Posterior cingulate gyrus (tissue), 11 donors: ENCODE results near the gene DDX1.

Source experiments
- DNase-seq, 10 donors: peaks; one replicate each; pipeline versions ENCODE4 v3.0.0 to v3.0.0-alpha.2; 2020 to 2021; ENCODE audit warnings: mixed read lengths in 3 of 10
- intact Hi-C: fragments of 100-400 bp; cut with DNase I; formaldehyde crosslinking; loops from one replicate; pipeline ENCODE4 v1.15.1; 2023

Gene DDX1

DNA sequence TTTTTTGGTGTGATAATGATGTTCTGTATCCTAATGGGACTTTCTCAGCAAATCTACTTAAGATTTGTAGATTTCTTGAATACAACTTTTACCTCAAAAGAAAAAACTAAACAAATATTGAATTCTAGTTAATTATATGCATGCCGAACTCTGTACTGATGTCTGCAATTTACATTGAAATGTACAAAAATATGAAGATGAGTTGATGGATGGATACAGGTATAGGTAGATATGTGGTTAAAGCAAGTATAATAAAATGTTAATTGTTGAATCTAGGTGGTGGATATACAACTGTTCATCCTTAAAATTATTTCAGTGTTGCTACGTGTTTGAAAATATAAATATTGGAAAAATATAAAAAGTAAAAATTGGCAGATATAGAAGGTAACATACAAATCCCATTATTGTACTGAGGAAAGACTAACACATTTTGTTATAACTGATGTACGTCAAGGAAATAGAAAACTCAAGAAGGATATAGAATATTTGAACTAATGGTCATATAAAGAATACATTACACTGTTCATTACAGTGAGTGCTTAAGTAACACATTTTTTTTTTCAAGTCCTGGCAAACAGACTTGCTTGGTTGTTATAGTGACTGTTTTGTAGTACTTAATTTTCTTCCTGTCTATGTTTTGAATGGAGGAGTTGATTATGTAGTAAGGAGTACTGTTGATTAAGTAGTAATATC is 33.8 kb downstream of the DDX1 start:
- intact Hi-C loops: no loop called here
- DNase-seq: no peak

DNA sequence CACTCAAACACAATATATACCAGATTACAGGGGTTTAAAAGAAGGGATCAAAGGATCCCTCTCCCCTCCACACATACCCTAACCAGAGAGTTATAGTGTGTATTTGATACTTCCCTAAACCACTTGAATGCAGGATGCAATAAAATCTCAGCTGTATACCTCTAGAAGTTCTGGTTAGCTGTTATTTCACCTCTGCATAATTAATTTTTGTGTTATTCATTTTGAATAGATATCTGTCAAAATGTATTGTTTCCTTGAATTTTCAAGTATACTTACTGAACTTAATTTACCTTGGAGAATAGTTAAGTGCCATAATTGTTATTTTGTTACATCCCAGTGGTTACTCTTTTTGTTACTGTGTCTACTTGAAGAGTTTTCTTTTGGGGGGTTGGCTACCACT is 34.5 kb downstream of the DDX1 start:
- intact Hi-C loops: no loop called here
- no peak for DNase-seq

DNA sequence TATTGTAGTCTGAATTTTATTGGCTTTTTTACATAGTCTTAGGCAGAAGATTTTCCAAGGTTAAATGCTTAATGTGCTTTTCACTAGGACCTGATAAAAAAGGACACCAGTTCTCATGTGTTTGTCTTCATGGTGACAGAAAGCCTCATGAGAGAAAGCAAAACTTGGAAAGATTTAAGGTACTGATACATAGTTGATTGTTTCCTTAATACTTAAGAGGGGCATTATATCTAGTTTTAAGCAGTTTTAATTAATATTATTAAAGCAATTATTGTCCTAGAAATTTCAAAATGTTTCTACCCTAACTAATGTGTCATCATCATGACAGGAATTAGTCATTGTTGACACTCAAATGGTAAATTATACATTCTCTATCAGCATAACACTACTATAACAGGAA is 35.3 kb downstream of the DDX1 start:
- no peak for DNase-seq
- intact Hi-C loops: no loop called here

DNA sequence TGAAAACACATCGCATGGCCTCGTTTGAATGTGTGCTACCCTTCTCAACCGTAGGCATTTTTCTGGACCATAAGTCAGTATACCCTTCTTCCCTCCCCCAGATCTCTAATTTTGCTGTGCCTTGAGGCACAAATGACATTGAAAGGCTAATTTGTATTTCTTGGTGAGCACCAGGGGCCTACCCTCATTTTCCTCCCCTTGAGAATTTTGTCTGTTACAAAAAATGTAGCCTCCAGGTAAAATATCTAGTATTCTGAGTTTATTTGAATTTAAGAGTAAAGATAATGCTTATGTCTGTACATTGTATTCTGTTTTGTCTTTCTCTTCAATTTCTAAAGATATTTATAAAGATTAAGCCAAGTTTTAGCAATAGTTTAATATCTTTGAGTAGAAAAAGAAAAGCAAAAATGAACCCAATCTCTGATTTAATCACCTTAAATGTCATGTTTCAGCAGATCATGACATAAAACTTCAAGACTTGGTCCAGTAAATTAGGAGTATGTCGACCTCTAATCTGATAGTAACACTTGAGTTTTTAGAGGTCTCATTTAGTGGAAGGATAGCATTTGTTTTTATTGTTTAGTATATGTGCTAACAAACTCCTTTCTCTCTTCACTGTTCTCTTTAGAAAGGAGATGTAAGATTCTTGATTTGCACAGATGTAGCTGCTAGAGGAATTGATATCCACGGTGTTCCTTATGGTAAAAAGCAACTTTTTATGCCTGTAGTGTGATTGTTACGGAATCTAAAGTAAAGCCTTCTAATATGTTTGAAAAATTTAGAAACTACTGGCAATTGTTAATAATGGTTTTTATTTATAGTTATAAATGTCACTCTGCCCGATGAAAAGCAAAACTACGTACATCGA is 36.4 kb downstream of the DDX1 start:
- intact Hi-C loops: no loop called here

DNA sequence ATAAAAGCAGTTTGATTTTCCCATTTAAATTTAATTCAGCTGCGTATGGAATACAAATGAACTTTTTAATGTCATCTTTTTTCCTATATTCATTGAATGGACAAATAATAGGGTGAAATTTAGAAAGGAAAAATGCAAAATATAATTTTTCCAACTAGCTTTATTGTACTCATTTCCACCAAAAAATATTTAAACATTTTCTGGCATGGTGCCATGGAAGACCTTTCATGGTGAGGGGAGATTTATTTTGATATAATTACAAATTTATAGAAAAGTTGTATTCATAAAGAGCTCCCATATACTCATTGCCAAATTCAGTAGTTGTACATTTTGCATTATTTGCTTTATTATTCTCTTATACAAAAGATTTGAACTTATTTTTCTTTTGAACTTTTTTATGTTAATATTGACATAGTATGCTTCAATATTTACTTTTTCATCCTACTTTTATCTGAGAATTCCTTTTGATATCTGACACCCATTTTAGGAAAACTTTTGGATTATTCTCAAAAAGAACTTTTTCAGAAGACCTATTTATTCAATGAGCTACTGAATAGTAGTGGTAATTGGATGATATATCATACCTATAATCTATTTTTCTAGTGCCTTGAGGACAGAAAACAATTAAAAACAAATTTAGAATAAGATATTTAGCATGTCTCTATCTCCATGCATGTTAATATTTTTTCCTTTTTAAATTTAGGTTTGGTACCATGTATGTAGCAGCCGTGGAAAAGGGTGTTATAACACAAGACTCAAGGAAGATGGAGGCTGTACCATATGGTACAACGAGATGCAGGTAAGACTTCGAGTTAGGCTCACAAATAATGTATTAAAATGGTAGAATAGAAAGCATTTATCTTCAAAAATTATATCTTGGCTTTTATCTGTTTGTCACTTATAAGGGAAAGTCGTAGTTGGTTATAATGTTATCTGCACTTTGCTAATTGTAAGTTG is 37.5 kb downstream of the DDX1 start:
- intact Hi-C loops: no loop called here
- DNase-seq: no peak

More for the DNA sequence above, 36.4 kb downstream of the DDX1 start:
- no peak for DNase-seq

DNA sequence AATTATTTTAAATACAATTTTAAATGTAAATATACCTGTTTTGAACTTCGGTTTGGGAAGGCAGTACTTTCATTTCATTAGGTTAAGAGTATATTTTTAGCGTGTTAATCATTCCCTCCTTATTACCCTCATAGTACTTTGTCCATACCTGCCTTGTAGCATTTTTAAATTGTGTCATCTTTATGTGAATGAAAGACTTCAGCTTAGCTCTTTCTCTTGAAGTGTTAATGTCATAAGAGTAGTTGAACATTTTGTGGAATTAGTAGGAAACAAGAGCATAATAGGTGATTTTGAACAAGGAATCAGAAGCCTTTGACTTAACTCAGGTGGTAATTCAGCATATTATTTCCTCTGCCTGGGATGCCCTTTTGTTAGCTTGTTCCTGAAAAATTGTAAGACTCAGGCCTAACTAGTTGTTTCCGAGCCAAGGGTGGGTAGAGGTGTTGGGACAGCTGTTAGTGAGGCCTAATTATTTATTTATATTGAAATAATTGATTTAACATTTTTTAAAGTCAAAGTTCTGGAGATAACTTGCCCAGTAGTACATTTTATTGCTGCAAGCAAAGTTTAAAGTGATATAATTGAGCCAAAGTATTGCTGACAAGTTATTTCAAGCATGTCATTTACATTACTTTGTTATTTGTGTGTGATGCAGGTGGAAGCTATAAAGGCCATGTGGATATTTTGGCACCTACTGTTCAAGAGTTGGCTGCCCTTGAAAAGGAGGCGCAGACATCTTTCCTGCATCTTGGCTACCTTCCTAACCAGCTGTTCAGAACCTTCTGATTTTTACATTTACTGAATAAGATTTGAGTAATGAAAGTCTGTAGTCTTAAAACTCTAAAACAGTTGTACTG is 38.7 kb downstream of the DDX1 start:
- intact Hi-C loops: no loop called here
- no peak for DNase-seq

DNA sequence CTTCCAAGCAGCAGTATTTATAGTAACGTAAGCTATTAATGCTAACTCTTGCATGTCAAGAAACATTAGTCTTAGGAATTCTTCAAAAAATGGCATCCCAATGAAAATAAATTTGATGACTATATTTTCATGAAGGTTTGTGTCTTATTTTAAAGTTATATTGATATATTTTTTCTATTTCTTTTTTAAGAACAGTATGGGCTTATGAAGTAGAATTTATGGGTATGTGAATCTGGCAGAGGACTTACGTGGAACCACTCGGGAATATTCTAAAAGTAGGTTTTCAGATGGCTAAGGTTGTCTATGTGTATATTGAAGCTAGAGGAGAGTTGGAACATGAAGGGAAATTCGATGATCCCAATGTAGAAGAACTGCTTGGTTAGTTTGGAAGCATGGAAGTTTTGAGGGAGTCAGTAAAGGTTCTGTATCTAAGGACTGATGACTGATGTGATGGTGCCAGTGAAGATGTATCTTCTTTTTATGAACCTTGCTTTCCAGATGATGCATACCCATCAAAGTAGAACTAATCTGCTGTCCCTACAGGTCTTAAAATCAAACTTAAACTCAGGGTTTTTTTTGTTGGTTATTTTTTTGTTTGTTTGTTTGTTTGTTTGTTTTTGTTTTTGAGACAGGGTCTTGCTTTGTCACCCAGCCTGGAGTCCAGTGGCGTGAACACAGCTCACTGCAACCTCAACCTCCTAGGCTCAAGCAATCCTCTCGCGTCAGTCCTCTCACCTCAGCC is 39.5 kb downstream of the DDX1 start:
- DNase-seq: no peak
- intact Hi-C loops: no loop called here

DNA sequence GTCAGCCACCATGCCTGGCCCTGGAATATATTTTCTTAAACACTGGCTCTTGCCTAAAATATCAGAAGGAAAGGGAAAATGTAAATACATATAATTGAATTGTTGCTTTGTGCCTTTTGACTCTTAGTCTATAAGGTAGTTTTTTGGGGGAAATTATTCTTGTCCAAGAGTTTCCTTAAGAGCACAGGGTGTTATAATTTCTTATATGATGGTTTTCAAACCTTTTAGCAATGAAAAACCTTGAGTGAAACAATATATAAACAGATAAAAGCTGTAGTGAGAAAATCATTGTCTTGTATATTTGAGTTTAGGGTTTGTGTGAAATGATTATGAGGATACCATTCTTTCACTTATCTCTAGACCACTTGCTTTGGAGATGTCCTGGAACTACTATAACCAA is 40.2 kb downstream of the DDX1 start:
- no peak for DNase-seq
- intact Hi-C loops: no loop called here

DNA sequence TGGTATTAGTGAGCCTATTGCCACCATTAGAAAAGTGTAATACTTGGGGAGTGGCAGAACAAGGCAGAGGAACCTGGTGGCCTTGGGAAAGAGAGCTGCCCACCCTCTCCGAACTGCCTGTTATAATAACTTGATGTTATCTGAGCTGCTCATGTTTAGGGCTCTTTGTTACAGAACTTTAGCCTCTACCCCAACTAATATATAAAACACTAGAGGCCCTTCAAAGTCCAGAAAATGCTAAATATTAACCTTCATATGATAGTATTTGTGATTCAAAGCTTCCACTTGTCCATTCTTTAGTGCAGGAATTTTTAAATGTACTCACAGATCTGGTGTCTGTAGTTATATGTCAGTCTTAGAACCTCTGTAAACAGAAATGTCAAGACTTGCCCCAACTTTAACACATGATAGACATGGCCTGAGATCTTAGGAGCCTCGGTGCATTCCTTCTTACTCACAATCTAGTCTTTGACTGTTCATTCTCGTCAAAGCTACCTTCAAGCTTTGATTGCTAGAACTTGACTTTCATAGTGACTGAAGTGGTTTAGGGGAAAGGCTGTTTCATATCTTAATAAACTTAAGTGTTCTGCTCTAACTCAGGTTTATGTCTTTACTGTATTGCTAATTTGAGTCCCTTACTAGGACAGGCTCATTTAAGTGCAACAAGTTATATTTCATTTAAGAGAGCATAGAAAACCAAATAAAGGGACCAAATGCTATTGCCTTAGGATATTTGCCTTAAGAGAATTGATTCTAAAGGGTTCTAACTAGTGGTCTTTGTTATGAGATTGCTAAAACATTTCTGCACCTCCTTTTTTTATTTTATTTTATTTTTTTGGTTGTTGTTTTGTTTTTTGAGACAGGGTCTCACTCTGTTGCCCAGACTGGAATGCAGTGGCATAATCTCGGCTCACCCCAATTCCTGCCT is 41.6 kb downstream of the DDX1 start:
- DNase-seq: no peak
- intact Hi-C loops: no loop called here

DNA sequence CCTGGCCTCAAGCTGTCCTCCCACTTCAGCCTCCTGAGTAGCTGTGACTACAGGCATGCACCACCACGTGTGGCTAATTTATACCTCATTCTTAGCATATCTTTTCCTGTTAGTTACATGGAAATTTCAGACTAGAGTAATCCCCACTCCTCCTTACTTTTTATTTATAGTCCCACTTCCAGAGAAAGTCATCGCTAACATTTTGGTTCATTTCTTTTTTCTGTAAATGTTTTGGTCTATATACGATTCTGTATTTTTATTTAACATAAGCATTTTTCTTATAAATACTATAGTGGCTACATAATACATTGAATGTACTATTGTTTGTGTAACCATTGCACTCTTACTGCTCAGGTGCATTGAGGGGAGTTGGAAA is 42.3 kb downstream of the DDX1 start:
- intact Hi-C loops: no loop called here
- DNase-seq: no peak

DNA sequence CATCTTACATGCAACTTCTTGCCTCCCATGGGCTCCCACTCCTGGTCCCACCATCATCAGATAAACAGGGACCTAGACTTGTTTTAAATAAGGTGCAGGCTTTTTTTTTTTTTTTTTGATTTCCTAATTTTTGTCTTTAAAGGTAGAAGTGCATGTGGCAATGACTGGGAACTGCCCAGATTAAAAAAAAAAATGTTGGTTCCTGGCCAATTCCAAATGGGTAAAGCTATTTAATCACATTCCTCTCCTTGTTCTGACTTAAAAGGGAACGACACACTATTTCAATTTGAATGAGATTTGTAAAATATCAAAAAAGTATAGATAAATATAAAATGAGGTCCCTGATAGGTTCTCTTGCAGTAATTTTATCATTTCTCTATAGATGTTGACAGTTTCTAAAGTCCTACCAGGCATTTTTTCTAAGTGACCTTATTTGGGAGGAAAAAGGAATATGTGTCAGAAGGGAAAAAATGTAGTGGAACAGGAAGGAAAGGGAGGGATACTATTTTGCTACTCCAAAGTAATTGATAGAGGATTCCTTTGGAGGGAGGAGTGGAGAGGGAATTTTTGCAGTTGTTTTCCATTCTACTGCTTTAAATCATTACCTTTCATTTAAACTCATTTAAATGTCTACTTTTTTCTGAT is 43.3 kb downstream of the DDX1 start:
- DNase-seq: no peak

DNA sequence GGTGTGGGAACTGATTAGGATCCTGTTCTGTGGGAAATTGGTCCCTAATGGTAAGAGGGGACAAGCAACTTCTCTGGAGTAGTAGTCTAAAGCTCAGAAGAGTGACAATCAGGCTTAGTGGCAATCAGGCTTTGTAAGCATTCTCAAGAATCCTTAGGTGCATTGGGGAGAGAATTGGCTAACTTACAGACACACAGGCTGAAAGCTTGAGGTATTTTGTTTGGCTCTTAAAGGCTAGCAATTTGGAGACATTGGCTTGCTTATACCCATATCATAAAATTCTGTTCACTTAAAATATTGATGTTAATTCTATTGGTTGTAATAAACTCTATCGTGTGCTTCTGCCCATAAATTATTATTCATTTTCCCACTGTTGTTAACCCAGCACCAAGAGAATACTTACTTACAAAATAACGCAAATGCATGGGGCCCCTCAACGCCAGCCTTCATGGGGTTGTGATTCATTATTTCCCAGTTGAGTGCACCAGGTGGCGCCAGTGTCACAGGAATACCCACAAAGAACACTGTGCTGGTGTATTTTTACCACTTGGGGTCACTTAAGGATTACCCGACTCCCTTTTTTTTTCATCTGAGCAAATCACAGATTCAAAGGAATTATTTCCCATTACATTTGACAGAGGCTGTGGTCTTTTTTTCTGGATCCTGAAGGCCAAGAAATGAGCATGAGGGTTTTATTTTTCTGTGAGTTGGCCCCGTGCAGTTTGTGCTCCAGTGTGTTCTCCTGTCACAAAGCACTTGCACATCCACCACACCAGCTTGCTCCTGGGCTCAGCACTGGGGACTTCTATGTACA is 45.5 kb downstream of the DDX1 start:
- intact Hi-C loops: loop anchor here (1.0 to 5.0 kb wide), 6 partner anchors 302 to 972 kb away; no protein-coding TSS in a partner anchor
- peak; percentile 45 to 95 (median 81) for DNase-seq

More for the DNA sequence above, 43.3 kb downstream of the DDX1 start:
- intact Hi-C loops: loop anchor here (5.0 kb wide), 1 partner anchor 852 kb away; no protein-coding TSS in a partner anchor

DNA sequence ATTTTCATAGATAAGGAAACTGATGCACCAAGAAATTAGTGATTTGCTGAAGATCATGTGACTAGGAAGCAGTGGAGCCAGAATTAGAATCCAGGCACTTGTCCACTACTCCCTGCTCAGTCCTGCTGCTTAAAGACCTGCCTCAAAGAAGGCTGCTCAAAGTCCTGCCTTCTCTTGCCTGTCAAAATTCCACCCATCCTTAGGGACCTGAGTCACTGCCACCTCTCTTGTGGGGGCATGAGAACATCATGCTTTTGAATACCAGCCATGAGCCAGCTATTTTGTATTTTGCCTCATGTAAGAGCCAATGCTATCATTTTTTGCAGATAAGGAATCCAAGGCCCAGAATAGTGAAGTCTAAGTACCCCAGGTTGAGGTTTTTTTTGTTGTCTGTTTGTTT is 47.1 kb downstream of the DDX1 start:
- intact Hi-C loops: loop anchor here (5.0 kb wide), 1 partner anchor 849 kb away; no protein-coding TSS in a partner anchor
- DNase-seq: no peak

DNA sequence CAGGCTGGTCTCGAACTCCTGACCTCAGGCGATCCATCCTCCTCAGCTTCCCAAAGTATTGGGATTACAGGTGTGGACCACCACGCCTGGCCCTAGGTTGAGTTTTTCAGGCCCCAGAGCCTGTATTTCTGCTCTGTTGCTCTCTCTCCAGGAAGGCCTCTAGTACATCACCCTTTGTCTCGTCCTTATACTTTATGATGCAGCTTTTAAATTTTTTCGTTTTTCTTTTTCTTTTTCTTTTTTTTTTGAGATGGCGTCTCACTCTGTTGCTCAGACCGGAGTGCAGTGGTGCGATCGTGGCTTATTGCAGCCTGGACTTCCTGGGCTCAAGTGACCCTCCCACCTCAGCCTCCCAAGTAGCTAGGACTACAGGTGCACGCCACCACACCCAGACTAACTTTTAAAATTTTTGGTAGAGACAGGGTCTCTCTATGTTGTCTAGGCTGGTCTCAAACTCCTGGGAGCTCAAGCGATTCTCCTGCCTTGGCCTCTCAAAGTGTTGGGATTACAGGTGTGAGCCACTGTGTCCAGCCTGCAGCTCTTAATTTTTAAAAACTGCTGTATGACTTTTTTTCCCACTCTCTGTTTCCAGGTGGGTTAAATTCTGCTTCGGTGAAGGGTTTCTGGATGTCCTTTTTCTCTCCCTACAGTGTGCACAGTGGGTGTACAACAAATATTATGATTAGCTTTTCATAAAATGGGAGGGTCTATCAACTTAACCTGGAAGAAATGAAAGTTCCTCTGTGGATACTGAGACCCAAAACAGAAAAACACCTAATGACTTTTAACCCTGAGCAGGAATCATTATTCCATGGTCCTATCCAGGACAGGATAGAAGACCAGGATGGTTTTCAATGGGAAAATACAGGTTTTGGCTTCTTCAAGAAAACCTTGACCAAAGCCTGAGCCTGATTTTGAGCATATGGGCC is 47.9 kb downstream of the DDX1 start:
- no peak for DNase-seq
- intact Hi-C loops: loop anchor here (5.0 kb wide), 2 partner anchors 93 to 848 kb away; no protein-coding TSS in a partner anchor

DNA sequence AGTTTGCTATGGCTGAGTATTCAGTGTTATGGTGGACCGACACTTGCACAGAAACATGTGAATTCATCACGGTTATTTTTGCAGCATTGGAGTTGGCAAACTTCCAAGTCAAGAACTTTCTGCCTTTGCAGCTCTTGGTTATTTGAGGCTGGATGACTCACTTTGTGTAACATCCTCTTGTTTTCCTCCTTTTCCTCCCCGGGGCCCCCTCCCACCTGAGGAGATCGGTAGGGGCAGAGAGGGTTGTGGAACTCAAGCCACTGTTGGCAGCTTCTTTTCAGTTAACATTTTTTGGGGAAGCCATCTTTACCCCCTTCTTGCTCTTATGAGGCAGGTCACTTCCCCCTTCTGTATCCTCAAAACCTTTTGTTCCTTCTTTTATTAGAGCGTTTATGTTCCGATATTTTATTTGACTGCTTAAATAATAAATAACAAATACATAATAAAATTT is 48.6 kb downstream of the DDX1 start:
- intact Hi-C loops: loop anchor here (5.0 kb wide), 1 partner anchor 92 kb away; no protein-coding TSS in a partner anchor
- DNase-seq: peak in 1 of 10 donors; percentile 61
